Spleen (tissue), 11 donors: ENCODE results near the gene FOLR1. TPM values are rescaled to one million over a fixed set of nuclear protein-coding genes. Genes with fewer than 3 reads are reported as not detected.

Experiments used
- DNase-seq: peaks from one replicate; pipeline ENCODE4 v3.0.0-alpha.2; 2020
- H3K27ac ChIP-seq, 8 donors: fragments of 200-600 bp; sonication (generic) in 7 of 8; 1 replicate in 4 of 8; 2 replicates in 4 of 8; pipeline versions ENCODE4 v1.5.0 to v1.8.0; 2016 to 2021; ENCODE audit warnings: inconsistent platforms in 4 of 8, mild to moderate bottlenecking in 4 of 8, moderate library complexity in 1 of 8
- H3K27me3 ChIP-seq, 7 donors: fragments of 200-600 bp; sonication (generic) in 6 of 7; replicated peaks in 1 of 7; 1 replicate in 4 of 7; 2 replicates in 3 of 7; pipeline versions ENCODE4 v1.5.0 to v1.8.0; 2016 to 2021; ENCODE audit warnings: inconsistent platforms in 3 of 7, mild to moderate bottlenecking in 1 of 7
- H3K36me3 ChIP-seq, 6 donors: fragments of 200-600 bp; sonication (generic) in 5 of 6; 1 replicate in 4 of 6; 2 replicates in 2 of 6; pipeline versions ENCODE4 v1.5.0 to v1.8.0; 2016 to 2021; ENCODE audit warnings: inconsistent platforms in 2 of 6
- H3K4me1 ChIP-seq, 6 donors: fragments of 200-600 bp; sonication (generic) in 5 of 6; 1 replicate in 3 of 6; 2 replicates in 3 of 6; pipeline versions ENCODE4 v1.5.0 to v1.8.0; 2016 to 2021; ENCODE audit warnings: inconsistent platforms in 3 of 6
- H3K4me3 ChIP-seq, 8 donors: fragments of 200-600 bp; sonication (generic) in 7 of 8; 1 replicate in 4 of 8; 2 replicates in 4 of 8; pipeline versions ENCODE4 v1.5.0 to v1.8.0; 2016 to 2021; ENCODE audit warnings: inconsistent platforms in 4 of 8, mild to moderate bottlenecking in 4 of 8, moderate library complexity in 2 of 8
- H3K9me3 ChIP-seq, 8 donors: fragments of 200-600 bp; sonication (generic) in 7 of 8; 1 replicate in 4 of 8; 2 replicates in 4 of 8; pipeline versions ENCODE4 v1.5.0 to v1.8.0; 2016 to 2021; ENCODE audit warnings: inconsistent platforms in 4 of 8
- POLR2A ChIP-seq, 3 donors: fragments of 450-650 bp; IDR thresholded peaks; one replicate each; pipeline ENCODE4 v1.5.1; 2017; ENCODE audit warnings: antibody characterized with exemption in 3 of 3, mild to moderate bottlenecking in 1 of 3
- POLR2AphosphoS5 ChIP-seq, 3 donors: sonication (generic); formaldehyde crosslinking; IDR thresholded peaks; one replicate each; pipeline ENCODE4 v1.5.1; 2017; ENCODE audit warnings: antibody characterized with exemption in 3 of 3
- WGBS, 5 donors: extraction: QIAGEN DNeasy Blood & Tissue Kit in 3 of 5; methylation state at CpG; one replicate each; pipeline versions ENCODE4 v1.1.5 to v1.1.7; 2013 to 2018; 5-methylcytosine and 5-hydroxymethylcytosine counted together
- intact Hi-C: fragments of 100-400 bp; cut with DNase I; formaldehyde crosslinking; loops from one replicate; pipeline ENCODE4 v1.15.0; 2023; ENCODE audit warnings: low total_unique reads
- polyA plus RNA-seq, 3 donors: library from polyadenylated mRNA; stranded (reverse); fragments of 200-250 nt; gene quantifications; one replicate each; pipeline ENCODE4 v1.2.1, GENCODE V29; 2013
- total RNA-seq, 7 donors: library from RNA; depleted of rRNA in 3 of 7; stranded (reverse); fragments of >200 nt in 3 of 7; fragmentation: NEBNext Ultra II Directional in 4 of 7; extraction: Animal tissue kit (Norgen Biotek cat#: 25700) in 4 of 7; gene quantifications; one replicate each; pipeline versions ENCODE4 v1.1.0 to v1.2.1, GENCODE V29; 2016 to 2021
- TF ChIP-seq, protein P1 (sequence below), 11 experiments: fragments of 200-600 bp in 7 of 11; fragments of 450-650 bp in 4 of 11; sonication (generic) in 4 of 11; IDR thresholded peaks in 8 of 11; conservative IDR thresholded peaks in 3 of 11; 1 replicate in 7 of 11; 2 replicates in 4 of 11; pipeline versions ENCODE4 v1.4.0 to v1.8.0; 2016 to 2021; ENCODE audit warnings: antibody characterized with exemption in 11 of 11, inconsistent platforms in 4 of 11, mild to moderate bottlenecking in 1 of 11
- donor health status: healthy with polysubstance abuse.
- donor health status: DM: no; HTN: no; CAD: no; lungs with moderate emphysema.
- donor health status: DM: no; HTN: no; CAD: no.
- donor health status: Bipolar disorder and iron deficiency.
- donor health status: healthy.
- donor health status: DM: no; HTN: no; CAD: no.
- donor health status: DM: yes; HTN: yes; CAD: no.

FOLR1 gene
- total and polyA plus RNA-seq, 10 donors: 0.10 TPM; not detected in 9

DNA sequence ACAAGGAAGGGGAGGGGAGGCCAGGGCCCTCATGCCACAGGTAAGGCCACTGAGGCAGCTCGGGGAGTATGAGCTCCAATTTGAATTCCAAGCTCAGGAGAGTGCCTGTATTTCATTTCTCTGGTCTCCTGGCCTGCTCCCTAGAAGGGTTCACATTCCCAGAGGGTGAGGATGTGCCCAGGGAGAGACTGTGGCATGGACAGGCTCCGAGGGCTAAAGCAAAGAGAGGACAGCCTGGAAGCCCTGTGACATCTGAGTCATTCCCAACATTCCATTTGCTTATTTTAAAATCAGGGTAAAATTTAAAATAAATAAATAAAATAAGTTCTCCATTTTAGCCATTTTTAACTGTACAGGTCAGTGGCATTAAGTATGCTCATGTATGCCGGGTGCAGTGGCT lies 18.6 kb upstream of the FOLR1 start:
- no peaks in the 10 kb centered on the region for H3K9me3 ChIP-seq
- 62 to 96% (median 88%) methylated on average over 3 of the region's 3 CpGs for WGBS, 5 donors
- TF ChIP-seq POLR2AphosphoS5 (IDR thresholded peaks at IDR 0.05) (no peak), POLR2A (IDR thresholded peaks at IDR 0.05) (no peak)
- TF ChIP-seq, protein P1, sequence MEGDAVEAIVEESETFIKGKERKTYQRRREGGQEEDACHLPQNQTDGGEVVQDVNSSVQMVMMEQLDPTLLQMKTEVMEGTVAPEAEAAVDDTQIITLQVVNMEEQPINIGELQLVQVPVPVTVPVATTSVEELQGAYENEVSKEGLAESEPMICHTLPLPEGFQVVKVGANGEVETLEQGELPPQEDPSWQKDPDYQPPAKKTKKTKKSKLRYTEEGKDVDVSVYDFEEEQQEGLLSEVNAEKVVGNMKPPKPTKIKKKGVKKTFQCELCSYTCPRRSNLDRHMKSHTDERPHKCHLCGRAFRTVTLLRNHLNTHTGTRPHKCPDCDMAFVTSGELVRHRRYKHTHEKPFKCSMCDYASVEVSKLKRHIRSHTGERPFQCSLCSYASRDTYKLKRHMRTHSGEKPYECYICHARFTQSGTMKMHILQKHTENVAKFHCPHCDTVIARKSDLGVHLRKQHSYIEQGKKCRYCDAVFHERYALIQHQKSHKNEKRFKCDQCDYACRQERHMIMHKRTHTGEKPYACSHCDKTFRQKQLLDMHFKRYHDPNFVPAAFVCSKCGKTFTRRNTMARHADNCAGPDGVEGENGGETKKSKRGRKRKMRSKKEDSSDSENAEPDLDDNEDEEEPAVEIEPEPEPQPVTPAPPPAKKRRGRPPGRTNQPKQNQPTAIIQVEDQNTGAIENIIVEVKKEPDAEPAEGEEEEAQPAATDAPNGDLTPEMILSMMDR (IDR thresholded peaks at IDR 0.05 in 8 of 11, conservative IDR thresholded peaks at IDR 0.05 in 3 of 11): no peak
- no peak overlapping the region for H3K4me3 ChIP-seq
- peaks cover 0 to 3% (median 0%) of the 10 kb centered on the region in 7 donors for H3K27me3 ChIP-seq
- intact Hi-C loops: no loop called here
- DNase-seq: no peak
- H3K4me1 ChIP-seq: peaks cover 0 to 4% (median 0%) of the 10 kb centered on the region in 6 donors
- no peak overlapping the region for H3K27ac ChIP-seq
- H3K36me3 ChIP-seq: no peaks in the 10 kb centered on the region

DNA sequence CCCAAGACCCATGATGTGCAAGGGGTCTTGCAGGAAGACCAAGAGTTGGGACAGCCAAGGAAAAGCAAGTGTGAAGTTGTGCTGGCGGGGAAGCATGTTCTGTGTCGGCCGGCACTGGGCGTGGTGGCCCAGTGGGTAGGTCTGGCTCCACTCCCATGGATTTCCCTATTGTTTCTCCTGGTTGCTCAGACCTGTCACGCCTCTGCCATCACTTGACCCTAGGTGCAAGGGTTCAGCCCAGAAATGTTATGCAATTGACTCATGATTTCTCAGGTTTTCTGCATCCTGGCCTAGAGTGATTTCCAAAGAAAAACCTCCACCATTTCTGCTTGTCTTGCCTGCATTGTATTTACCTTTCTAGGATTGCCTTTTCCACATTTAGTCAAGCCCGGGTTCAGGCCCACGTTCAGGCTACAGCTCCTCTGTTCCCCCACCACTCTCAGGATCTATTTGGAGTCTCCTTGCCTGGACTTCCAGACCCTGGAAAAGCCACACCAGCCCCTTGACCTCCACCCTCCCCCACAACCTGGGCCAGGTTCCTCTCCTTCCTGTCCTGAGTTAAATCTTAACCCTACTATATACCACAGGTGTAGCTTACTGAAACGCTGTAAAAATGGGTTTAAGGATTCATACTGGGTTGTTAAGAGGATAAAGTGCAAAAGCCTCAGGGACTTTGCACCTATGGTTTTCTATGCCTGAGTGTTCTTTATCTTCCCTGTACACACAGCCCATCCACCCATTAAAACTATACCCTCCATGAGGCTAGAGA lies 17.5 kb upstream of the FOLR1 start:
- peaks cover 0 to 3% (median 0%) of the 10 kb centered on the region in 7 donors for H3K27me3 ChIP-seq
- DNase-seq: no peak
- H3K4me1 ChIP-seq: peaks cover 0 to 4% (median 0%) of the 10 kb centered on the region in 6 donors
- H3K4me3 ChIP-seq: no peak overlapping the region
- H3K27ac ChIP-seq: no peak overlapping the region
- WGBS, 5 donors: 55 to 92% (median 87%) methylated on average over 5 to 8 of the region's 8 CpGs
- no peaks in the 10 kb centered on the region for H3K9me3 ChIP-seq
- TF ChIP-seq POLR2AphosphoS5 (IDR thresholded peaks at IDR 0.05): no peak
- TF ChIP-seq POLR2A (IDR thresholded peaks at IDR 0.05): no peak
- TF ChIP-seq, protein P1 (IDR thresholded peaks at IDR 0.05 in 8 of 11, conservative IDR thresholded peaks at IDR 0.05 in 3 of 11): no peak
- intact Hi-C loops: no loop called here
- H3K36me3 ChIP-seq: no peaks in the 10 kb centered on the region

DNA sequence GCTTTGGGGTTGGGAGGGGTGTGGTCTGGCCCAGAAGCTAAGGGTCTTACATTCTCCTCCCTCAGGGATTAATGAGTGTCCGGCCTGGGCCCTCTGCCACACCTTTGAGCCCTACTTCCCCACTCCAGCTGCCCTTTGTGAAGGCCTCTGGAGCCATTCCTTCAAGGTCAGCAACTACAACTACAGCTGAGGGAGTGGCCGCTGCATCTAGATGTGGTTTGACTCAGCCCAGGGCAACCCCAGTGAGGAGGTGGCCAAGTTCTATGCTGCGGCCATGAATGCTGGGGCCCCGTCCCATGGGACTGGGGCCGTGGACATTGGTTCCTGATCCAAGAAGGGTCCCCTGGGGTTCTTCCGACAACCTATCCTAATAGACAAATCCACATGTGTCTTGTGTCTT lies 14.3 kb upstream of the FOLR1 start:
- H3K27me3 ChIP-seq: peaks cover 0 to 3% (median 0%) of the 10 kb centered on the region in 7 donors
- 87 to 100% (median 88%) methylated on average over 2 to 6 of the region's 6 CpGs for WGBS, 5 donors
- no peak overlapping the region for H3K4me3 ChIP-seq
- intact Hi-C loops: no loop called here
- H3K9me3 ChIP-seq: no peaks in the 10 kb centered on the region
- no peaks in the 10 kb centered on the region for H3K4me1 ChIP-seq
- TF ChIP-seq, protein P1 (IDR thresholded peaks at IDR 0.05 in 8 of 11, conservative IDR thresholded peaks at IDR 0.05 in 3 of 11): no peak
- TF ChIP-seq POLR2AphosphoS5 (IDR thresholded peaks at IDR 0.05) (no peak), POLR2A (IDR thresholded peaks at IDR 0.05) (no peak)
- H3K27ac ChIP-seq: no peak overlapping the region
- no peaks in the 10 kb centered on the region for H3K36me3 ChIP-seq
- no peak for DNase-seq

DNA sequence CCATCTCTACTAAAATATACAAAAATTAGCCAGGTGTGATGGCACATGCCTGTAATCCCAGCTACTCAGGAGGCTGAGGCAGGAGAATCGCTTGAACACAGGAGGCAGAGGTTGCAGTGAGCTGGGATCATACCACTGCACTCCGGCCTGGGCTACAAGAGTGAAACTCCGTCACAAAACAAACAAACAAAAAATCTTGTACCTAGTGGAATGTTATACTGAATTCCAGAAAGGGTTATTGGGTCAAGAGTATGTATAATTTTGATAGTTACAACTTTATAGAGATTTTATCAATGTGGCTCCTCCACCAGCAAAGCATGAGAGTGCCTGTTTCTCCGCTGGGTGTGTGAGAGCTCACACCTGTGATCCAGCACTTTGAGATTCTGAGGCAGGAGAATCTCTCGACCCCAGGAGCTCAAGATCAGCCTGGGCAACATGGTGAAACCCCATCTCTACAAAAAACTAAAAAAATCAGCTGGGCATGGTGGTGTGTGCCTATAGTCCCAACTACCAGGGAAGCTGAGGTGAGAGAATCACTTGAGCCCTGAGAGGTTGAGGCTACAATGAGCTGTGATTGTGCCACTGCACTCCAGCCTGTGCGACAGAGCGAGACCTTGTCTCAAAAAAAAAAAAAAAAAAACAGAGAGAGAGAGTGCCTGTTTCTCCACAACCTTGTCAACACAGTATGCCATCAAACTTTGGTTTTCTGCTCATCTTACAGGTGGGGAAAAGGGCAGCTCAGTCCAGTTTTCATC lies 12.7 kb upstream of the FOLR1 start:
- Histone ChIP-seq H3K36me3 (no peaks in the 10 kb centered on the region), H3K27ac (no peak overlapping the region), H3K4me3 (no peak overlapping the region), H3K27me3 (peaks cover 0 to 3% (median 0%) of the 10 kb centered on the region in 7 donors), H3K9me3 (no peaks in the 10 kb centered on the region), H3K4me1 (peaks cover 0 to 7% (median 3%) of the 10 kb centered on the region in 6 donors)
- TF ChIP-seq POLR2A (IDR thresholded peaks at IDR 0.05) (no peak), POLR2AphosphoS5 (IDR thresholded peaks at IDR 0.05) (no peak)
- TF ChIP-seq, protein P1 (IDR thresholded peaks at IDR 0.05 in 8 of 11, conservative IDR thresholded peaks at IDR 0.05 in 3 of 11): no peak
- WGBS, 5 donors: 77 to 87% (median 82%) methylated on average over 7 of the region's 7 CpGs
- no peak for DNase-seq
- intact Hi-C loops: no loop called here
